HL-60 (cell line): ENCODE results near the gene FAM167B.

Experiments
- DNase-seq, 2 experiments: peaks; one replicate each; pipeline ENCODE4 v3.0.0-alpha.2; 2010 to 2020; ENCODE audit warnings: low read depth in 1 of 2, low spot score in 1 of 2
- H3K27ac ChIP-seq: fragments of 250-450 bp; sonication (Bioruptor Pico); replicated peaks from 2 replicates; pipeline ENCODE4 v1.5.1; 2020; ENCODE audit warnings: mild to moderate bottlenecking, moderate library complexity
- H3K27me3 ChIP-seq: fragments of 250-450 bp; sonication (Bioruptor Pico); 2 replicates; pipeline ENCODE4 v1.5.1; 2021; ENCODE audit warnings: mild to moderate bottlenecking, moderate library complexity; ENCODE audit not compliant: insufficient read depth, poor library complexity, severe bottlenecking
- H3K4me3 ChIP-seq: replicated peaks from 2 replicates; pipeline ENCODE4 v1.5.1; 2011; ENCODE audit warnings: mild to moderate bottlenecking, control low read depth, low read length; ENCODE audit not compliant: insufficient read depth
- CTCF ChIP-seq: IDR thresholded peaks from one replicate; pipeline ENCODE4 v1.5.1; 2011; ENCODE audit warnings: low read length, control low read depth, inconsistent platforms; ENCODE audit not compliant: insufficient read depth
- GABPA ChIP-seq: IDR thresholded peaks from 2 replicates; pipeline ENCODE4 v1.6.1; 2012; ENCODE audit warnings: low read depth
- POLR2AphosphoS5 ChIP-seq: IDR thresholded peaks from 2 replicates; pipeline ENCODE4 v1.6.1; 2012; ENCODE audit warnings: low read depth
- REST ChIP-seq: IDR thresholded peaks from 2 replicates; pipeline ENCODE4 v1.6.1; 2012; ENCODE audit warnings: low read depth; ENCODE audit not compliant: insufficient replicate concordance
- SPI1 ChIP-seq: IDR thresholded peaks from 2 replicates; pipeline ENCODE4 v1.6.1; 2012; ENCODE audit warnings: low read depth, mild to moderate bottlenecking, borderline replicate concordance

FAM167B gene

DNA sequence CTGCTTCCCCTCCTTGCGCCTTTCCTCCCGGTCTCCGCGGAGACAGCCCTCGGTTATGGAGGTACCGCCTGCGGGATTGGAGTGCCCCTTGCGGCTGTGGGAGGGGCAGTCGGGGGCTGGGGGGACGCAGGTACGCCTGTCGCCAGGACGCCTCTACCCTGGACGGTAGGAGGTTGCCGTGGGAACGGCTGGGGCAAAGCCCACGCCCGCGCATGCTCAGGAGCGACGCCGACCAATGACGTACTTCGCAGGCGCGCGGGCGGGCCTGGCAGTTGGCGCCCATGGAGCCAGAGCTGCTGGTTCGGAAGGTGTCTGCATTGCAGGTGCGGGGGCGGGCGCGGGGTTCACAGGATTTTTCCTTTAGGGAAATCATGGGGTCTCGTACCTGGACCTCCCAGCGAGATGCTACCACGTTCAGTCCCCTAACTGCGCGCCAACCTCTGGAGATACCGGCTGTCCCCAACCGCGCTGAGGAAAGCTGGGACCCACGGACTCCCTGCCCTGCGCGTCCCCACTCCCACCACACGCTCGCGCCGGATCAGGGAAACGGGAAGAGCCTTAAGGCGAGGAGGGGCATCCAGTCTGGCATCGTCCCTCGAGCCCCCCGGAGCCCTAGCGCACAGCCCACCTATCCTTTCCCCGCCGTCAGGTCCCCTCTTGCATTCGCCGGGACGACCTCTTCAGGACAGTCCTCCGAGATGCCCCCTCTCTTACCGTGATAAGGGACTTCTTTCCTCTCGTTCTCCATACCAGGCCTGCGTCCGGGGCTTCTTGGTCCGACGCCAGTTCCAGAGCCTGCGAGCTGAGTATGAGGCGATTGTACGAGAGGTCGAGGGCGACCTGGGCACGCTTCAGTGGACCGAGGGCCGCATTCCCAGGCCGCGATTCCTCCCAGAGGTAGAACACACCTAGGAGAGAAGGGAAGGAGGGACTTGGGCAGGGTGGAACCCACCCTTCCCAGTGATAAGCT, 41.3 kb upstream of the FAM167B start, which contains the start of gene IQCC:
Gene IQCC (plus strand): TSS at position 271 of the 970 bp plus-strand sequence. CDS start 11 bp downstream, at position 282.
- Histone ChIP-seq H3K27me3 (no peaks in the 10 kb centered on the region), H3K27ac (peak within 1 kb of the TSS; percentile 70)

DNA sequence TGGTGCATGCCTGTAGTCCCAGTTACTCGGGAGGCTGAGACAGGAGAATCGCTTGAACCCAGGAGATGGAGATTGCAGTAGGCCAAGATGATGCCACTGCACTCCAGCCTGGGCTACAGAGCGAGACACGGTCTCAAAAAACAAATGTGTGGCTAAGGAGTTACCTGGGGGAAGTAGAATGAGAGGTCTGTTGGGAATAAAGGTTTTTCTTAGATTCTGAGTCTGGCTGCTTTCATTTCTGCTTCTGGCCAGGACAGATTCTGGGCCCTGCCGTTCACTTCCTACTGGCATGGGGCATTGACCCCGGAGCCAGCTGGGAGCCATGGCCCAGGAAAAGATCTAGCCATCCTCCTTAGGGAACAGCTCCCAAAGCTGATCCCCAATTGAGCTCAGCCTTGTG, 38.6 kb upstream of the FAM167B start:
- no peaks in the 10 kb centered on the region for H3K27me3 ChIP-seq
- no peak for TF ChIP-seq SPI1
- TF ChIP-seq POLR2AphosphoS5, result no peak; the same call in 1 of the 2 replicates
- no peak for TF ChIP-seq CTCF
- TF ChIP-seq REST, result no peak
- TF ChIP-seq GABPA, result no peak
- no peak overlapping the region for H3K4me3 ChIP-seq
- no peak overlapping the region for H3K27ac ChIP-seq
- DNase-seq, result no peak

More for the DNA sequence above, 41.3 kb upstream of the FAM167B start, which contains the start of gene IQCC:
- TF ChIP-seq CTCF (no peak), POLR2AphosphoS5 (peak; percentile 92), GABPA (no peak), SPI1 (peak; percentile 4; the same call in 1 of the 2 replicates), REST (no peak)
- H3K4me3 ChIP-seq, result peak within 1 kb of the TSS; percentile 75
- DNase-seq, result peak; percentile 78 to 82

DNA sequence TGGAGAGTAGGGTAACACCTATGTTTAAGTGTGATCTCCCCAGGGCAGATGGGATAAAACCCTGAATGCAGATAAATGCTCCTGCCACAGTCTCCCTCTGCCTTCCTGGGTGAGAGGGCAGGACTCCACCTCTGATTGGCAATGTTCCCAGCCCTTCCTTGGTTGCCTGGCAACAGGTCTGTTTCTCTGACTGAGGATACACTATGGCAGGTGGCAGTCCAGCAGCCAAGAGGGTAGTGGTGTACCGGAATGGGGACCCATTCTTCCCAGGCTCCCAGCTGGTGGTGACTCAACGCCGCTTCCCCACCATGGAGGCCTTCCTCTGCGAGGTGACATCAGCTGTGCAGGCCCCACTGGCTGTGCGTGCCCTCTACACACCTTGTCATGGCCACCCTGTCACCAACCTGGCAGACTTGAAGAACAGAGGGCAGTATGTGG, 38.1 kb upstream of the FAM167B start, which contains the start of gene DCDC2B:
Gene DCDC2B (plus strand): TSS at position 199 of the 438 bp plus-strand sequence. CDS start 5 bp downstream, at position 204.
- H3K4me3 ChIP-seq, result no peak within 1 kb of the TSS
- peak in 1 of 2 experiments; percentile 14 for DNase-seq
- no peaks in the 10 kb centered on the region for H3K27me3 ChIP-seq
- TF ChIP-seq CTCF (no peak), SPI1 (no peak), GABPA (no peak), REST (no peak), POLR2AphosphoS5 (no peak)
- no peak within 1 kb of the TSS for H3K27ac ChIP-seq
